CD4-positive, CD25-positive, alpha-beta regulatory T cell (primary cell): ENCODE measurements around the gene ZNF710. TPM values are rescaled to one million over a fixed set of nuclear protein-coding genes. Genes with fewer than 3 reads are reported as not detected.
"Not testable (repeated sequence)": the region's sequence is repeated elsewhere in the genome, so short reads cannot be mapped to it uniquely, and the experiment has no call there.

Experiments
- ATAC-seq, 2 donors: fragments of 150-1000 bp; cut with Tn5 transposase; one replicate each; pipeline ENCODE4 v1.10.0; 2021; ENCODE audit warnings: low read depth in 2 of 2, moderate number of reproducible peaks in 2 of 2, moderate library complexity in 1 of 2
- DNase-seq, 3 donors: peaks; one replicate each; pipeline versions ENCODE4 v3.0.0 to v3.0.0-alpha.2; 2012 to 2022; ENCODE audit warnings: mixed read lengths in 1 of 3
- H3K27ac ChIP-seq: one replicate; pipeline ENCODE4 v1.7.0; 2013; ENCODE audit warnings: mild to moderate bottlenecking, low read length; ENCODE audit not compliant: insufficient read depth, poor library complexity, severe bottlenecking
- H3K27me3 ChIP-seq: one replicate; pipeline ENCODE4 v1.7.0; 2013; ENCODE audit warnings: low read length; ENCODE audit not compliant: control insufficient read depth, insufficient read depth
- H3K36me3 ChIP-seq: one replicate; pipeline ENCODE4 v1.7.0; 2013; ENCODE audit warnings: mild to moderate bottlenecking, low read length, moderate library complexity; ENCODE audit not compliant: control insufficient read depth, insufficient read depth
- H3K4me1 ChIP-seq: 2 replicates; pipeline ENCODE4 v1.7.0; 2013; ENCODE audit warnings: mild to moderate bottlenecking, low read length; ENCODE audit not compliant: insufficient read depth, control insufficient read depth, poor library complexity, severe bottlenecking
- H3K4me3 ChIP-seq: one replicate; pipeline ENCODE4 v1.7.0; 2013; ENCODE audit warnings: low read depth, mild to moderate bottlenecking, low read length, moderate library complexity
- H3K9me3 ChIP-seq, 2 experiments: 1 replicate in 1 of 2; 2 replicates in 1 of 2; pipeline ENCODE4 v1.7.0; 2013; ENCODE audit warnings: low read length in 2 of 2, mild to moderate bottlenecking in 1 of 2, moderate library complexity in 1 of 2; ENCODE audit not compliant: control insufficient read depth in 2 of 2
- H3K27ac Mint-ChIP-seq, 3 donors: one replicate each; pipeline ENCODE4 v1.8.0; 2020 to 2022; ENCODE audit warnings: mild to moderate bottlenecking in 3 of 3, mixed read lengths in 3 of 3, moderate library complexity in 2 of 3
- H3K27me3 Mint-ChIP-seq: one replicate; pipeline ENCODE4 v1.8.0; 2022; ENCODE audit warnings: mild to moderate bottlenecking, mixed read lengths
- H3K36me3 Mint-ChIP-seq: one replicate; pipeline ENCODE4 v1.8.0; 2020; ENCODE audit warnings: mixed read lengths
- H3K4me1 Mint-ChIP-seq, 4 donors: one replicate each; pipeline ENCODE4 v1.8.0; 2020 to 2022; ENCODE audit warnings: mixed read lengths in 4 of 4, mild to moderate bottlenecking in 1 of 4
- H3K4me3 Mint-ChIP-seq, 4 donors: one replicate each; pipeline ENCODE4 v1.8.0; 2020 to 2022; ENCODE audit warnings: mild to moderate bottlenecking in 4 of 4, mixed read lengths in 4 of 4, moderate library complexity in 3 of 4
- H3K9me3 Mint-ChIP-seq, 7 donors: one replicate each; pipeline ENCODE4 v1.8.0; 2020 to 2022; ENCODE audit warnings: mixed read lengths in 7 of 7, mild to moderate bottlenecking in 3 of 7, moderate library complexity in 2 of 7
- polyA plus RNA-seq, 4 donors: library from polyadenylated mRNA; unstranded; fragments of 300-500 nt; fragmentation: Illumina TruSeq; gene quantifications; one replicate each; pipeline ENCODE4 v1.2.3, GENCODE V29; 2021
- total RNA-seq: library from RNA; stranded (reverse); gene quantifications from one replicate; pipeline ENCODE4 v1.2.3, GENCODE V29; 2022

Gene ZNF710
- total and polyA plus RNA-seq, 5 donors from 2014 or later = 0.88 to 16.3 (median 2.1) TPM

DNA sequence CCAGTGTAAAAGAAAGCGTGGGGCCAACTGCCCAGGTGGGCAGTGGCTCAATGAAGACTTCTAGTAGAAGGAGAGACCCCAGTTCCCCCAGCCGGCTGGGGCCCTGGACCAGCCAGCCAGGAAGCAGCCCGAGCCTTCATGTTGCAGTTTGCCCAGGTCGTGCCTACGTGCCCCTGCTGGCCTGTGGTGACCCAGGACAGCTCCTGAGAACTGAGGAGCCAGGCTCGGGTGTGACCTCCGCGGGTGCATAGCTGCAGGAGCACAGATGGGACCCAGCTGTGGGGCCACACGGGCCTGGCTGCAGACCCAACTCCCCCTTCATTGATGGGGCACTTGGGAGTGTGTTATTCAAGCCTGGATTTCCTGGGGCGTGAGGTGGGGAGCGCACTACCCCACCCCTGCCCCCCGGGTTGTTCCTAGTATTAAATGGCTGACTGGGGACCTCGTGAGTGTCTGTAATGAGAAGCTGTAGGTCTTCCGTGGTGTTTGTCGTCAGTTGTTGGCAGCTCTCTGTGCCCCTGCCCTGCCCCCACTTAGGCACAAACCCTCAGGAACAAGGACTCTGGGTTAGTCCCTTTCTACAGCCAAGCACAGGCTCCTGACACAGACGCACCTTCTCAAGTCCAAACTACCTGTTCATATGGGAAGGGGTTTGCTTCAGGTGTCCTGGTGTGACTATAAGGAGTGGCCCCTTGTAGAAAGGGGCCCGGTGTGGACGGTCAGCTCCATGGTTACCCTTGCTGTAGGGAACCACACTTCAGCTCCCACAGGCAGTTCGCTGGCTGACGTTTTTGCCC, 62.0 kb downstream of the ZNF710 start:
- peak overlapping the region in 2 of 4 donors; percentile 77 to 84 for H3K4me3 Mint-ChIP-seq
- H3K27ac ChIP-seq = peak overlapping the region; percentile 82
- peaks cover 43% of the 10 kb centered on the region for H3K4me1 ChIP-seq
- H3K4me3 ChIP-seq = no peak overlapping the region
- H3K36me3 Mint-ChIP-seq = no peaks in the 10 kb centered on the region
- peaks cover 0 to 3% (median 0%) of the 10 kb centered on the region in 7 donors for H3K9me3 Mint-ChIP-seq
- H3K9me3 ChIP-seq = no peaks in the 10 kb centered on the region
- no peaks in the 10 kb centered on the region for H3K27me3 ChIP-seq
- H3K36me3 ChIP-seq = peaks cover 2% of the 10 kb centered on the region
- H3K27ac Mint-ChIP-seq = peak overlapping the region; percentile 95 to 98 (median 95)
- H3K4me1 Mint-ChIP-seq = peaks cover 0 to 56% (median 26%) of the 10 kb centered on the region in 4 donors
- DNase-seq = no peak
- no peaks in the 10 kb centered on the region for H3K27me3 Mint-ChIP-seq
- ATAC-seq = no peak

DNA sequence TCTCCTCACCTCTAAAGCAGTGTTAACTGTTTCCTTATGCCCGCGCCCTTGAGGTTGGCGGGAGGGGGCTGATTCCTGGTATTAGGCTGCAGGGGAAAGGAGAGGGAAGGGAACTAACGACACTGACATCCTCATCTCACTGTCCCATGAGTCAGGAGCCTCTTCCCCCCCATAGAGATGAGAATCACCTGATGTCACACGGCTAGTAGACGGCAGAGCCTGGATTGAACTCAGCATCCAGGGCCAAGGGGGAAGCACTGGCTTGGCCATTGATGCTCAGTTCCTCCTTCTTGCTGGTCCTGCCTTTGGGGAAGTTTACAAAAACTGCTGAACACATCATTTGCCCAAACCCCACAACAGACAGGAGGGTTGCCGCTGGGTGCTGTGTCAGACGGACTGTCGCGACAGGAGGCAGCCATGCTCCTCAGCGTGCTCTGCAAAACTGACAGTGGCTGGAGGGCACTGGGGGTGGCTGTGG, 62.7 kb downstream of the ZNF710 start:
- DNase-seq = no peak
- Mint-ChIP-seq H3K4me3 (peak overlapping the region in 2 of 4 donors; percentile 43 to 84), H3K27me3 (no peaks in the 10 kb centered on the region), H3K4me1 (peaks cover 0 to 49% (median 23%) of the 10 kb centered on the region in 4 donors), H3K36me3 (no peaks in the 10 kb centered on the region), H3K9me3 (peaks cover 0 to 3% (median 0%) of the 10 kb centered on the region in 7 donors), H3K27ac (peak overlapping the region; percentile 91 to 98 (median 95))
- H3K36me3 ChIP-seq = peaks cover 6% of the 10 kb centered on the region
- no peak for ATAC-seq
- H3K4me1 ChIP-seq = peaks cover 42% of the 10 kb centered on the region
- H3K9me3 ChIP-seq = no peaks in the 10 kb centered on the region
- peak overlapping the region; percentile 82 for H3K27ac ChIP-seq
- no peaks in the 10 kb centered on the region for H3K27me3 ChIP-seq
- no peak overlapping the region for H3K4me3 ChIP-seq

DNA sequence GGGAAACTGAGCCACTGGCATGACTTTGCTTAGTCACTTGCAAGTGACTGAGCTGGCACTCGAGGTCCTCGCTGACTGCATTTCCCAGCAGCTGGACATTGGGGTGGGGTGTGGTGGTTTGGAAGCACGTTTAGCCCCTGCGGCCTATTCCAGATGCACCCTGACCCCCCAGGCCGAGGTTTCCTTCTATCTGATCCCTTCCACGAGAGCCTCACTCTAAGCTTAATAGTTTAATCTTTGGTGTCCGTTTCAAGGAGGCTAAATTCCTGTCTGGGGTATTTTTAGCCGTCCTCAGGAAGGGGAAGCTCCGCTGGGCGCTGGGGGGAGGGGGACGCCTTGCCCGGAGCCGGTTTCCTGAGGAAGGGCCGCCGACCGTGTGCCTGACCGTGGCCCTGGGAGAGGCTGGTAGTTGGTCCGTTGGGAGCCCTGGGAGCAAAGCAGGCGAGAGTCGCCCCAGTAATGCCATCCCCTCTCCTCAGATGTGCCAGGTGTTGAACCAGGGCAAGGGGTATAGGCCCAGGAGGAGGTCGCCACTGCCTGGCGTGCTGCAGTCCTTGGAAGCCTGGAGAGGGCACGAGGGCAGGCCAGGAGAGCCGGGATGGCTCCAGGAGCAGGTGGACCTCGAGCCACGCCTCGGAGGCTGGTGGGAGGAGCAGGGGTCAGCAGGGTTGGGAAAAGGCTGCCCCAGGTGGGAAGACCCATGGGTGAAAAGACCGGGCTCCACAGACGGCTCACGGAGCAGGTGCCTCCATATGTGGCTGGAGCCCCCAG, 64.0 kb downstream of the ZNF710 start:
- no peak overlapping the region for H3K27ac Mint-ChIP-seq
- no peaks in the 10 kb centered on the region for H3K27me3 Mint-ChIP-seq
- no peak for DNase-seq
- no peak for ATAC-seq
- no peaks in the 10 kb centered on the region for H3K27me3 ChIP-seq
- H3K9me3 Mint-ChIP-seq = no peaks in the 10 kb centered on the region
- H3K27ac ChIP-seq = no peak overlapping the region
- peaks cover 5% of the 10 kb centered on the region for H3K36me3 Mint-ChIP-seq
- no peaks in the 10 kb centered on the region for H3K9me3 ChIP-seq
- H3K36me3 ChIP-seq = peaks cover 8% of the 10 kb centered on the region
- peaks cover 31% of the 10 kb centered on the region for H3K4me1 ChIP-seq
- H3K4me3 Mint-ChIP-seq = peak overlapping the region in 1 of 4 donors; percentile 47
- peaks cover 0 to 41% (median 15%) of the 10 kb centered on the region in 4 donors for H3K4me1 Mint-ChIP-seq
- H3K4me3 ChIP-seq = no peak overlapping the region

DNA sequence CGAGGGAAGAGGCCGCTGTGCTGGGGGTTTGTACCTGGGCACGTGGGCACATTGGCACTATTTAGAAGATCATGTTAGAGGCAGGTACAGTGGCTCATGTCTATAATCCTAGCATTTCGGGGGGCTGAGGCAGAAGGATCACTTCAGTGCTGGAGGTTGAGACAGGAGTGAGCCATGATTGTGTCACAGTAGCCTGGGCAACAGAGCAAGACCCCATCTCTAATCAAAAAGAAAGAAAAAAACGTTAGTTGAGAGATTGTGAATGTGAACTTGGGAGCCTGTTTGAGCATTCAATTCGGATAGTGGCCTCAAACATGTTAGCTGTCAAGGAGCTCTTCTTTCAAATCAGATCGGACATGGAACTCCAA, 64.5 kb downstream of the ZNF710 start:
- Mint-ChIP-seq H3K36me3 (peaks cover 5% of the 10 kb centered on the region), H3K27me3 (no peaks in the 10 kb centered on the region), H3K4me3 (peak overlapping the region in 1 of 4 donors; percentile 47), H3K9me3 (no peaks in the 10 kb centered on the region), H3K27ac (no peak overlapping the region), H3K4me1 (peaks cover 0 to 38% (median 12%) of the 10 kb centered on the region in 4 donors)
- DNase-seq = no peak
- Histone ChIP-seq H3K27ac (no peak overlapping the region), H3K4me3 (no peak overlapping the region), H3K4me1 (peaks cover 25% of the 10 kb centered on the region), H3K9me3 (no peaks in the 10 kb centered on the region), H3K27me3 (no peaks in the 10 kb centered on the region), H3K36me3 (peaks cover 8% of the 10 kb centered on the region)
- ATAC-seq = no peak

DNA sequence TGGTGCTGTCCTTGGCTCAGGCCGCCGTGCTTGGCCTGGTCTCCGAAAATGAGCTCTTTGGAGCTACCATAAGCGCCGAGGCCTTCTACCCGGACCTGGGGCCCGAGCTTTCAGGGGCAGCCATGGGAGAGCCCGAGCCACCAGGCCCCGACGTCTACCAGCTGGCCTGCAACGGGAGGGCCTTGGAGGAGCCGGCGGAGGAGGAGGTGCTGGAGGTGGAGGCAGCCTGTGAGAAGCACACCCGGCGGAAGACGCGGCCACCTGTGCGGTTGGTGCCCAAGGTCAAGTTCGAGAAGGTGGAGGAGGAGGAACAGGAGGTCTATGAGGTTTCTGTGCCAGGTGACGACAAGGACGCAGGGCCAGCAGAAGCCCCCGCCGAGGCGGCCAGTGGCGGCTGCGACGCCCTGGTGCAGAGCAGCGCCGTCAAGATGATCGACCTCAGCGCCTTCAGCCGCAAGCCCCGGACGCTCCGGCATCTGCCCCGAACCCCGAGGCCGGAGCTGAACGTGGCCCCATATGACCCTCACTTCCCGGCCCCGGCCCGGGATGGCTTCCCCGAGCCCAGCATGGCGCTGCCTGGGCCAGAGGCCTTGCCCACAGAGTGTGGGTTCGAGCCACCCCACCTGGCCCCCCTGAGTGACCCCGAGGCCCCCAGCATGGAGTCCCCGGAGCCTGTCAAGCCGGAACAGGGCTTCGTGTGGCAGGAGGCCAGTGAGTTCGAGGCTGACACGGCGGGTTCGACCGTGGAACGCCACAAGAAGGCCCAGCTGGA, 66.2 kb downstream of the ZNF710 start:
- peaks cover 5% of the 10 kb centered on the region for H3K36me3 Mint-ChIP-seq
- Histone ChIP-seq H3K27ac (no peak overlapping the region), H3K27me3 (no peaks in the 10 kb centered on the region), H3K4me1 (peaks cover 8% of the 10 kb centered on the region), H3K9me3 (no peaks in the 10 kb centered on the region), H3K4me3 (no peak overlapping the region), H3K36me3 (peaks cover 8% of the 10 kb centered on the region)
- no peaks in the 10 kb centered on the region for H3K9me3 Mint-ChIP-seq
- H3K27ac Mint-ChIP-seq = no peak overlapping the region
- H3K27me3 Mint-ChIP-seq = no peaks in the 10 kb centered on the region
- H3K4me3 Mint-ChIP-seq = no peak overlapping the region
- ATAC-seq (no peak), DNase-seq (no peak)
- H3K4me1 Mint-ChIP-seq = peaks cover 0 to 29% (median 15%) of the 10 kb centered on the region in 4 donors

DNA sequence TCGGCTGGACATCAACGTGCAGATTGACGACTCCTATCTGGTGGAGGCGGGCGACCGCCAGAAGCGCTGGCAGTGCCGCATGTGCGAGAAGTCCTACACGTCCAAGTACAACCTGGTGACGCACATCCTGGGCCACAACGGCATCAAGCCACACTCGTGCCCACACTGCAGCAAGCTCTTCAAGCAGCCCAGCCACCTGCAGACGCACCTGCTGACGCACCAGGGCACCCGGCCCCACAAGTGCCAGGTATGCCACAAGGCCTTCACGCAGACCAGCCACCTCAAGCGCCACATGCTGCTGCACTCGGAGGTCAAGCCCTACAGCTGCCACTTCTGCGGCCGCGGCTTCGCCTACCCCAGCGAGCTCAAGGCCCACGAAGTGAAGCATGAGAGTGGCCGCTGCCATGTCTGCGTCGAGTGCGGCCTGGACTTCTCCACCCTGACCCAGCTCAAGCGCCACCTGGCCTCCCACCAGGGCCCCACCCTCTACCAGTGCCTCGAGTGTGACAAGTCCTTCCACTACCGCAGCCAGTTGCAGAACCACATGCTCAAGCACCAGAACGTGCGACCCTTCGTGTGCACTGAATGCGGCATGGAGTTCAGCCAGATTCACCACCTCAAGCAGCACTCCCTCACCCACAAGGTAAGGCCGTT, 67.0 kb downstream of the ZNF710 start:
- no peak for ATAC-seq
- H3K4me3 Mint-ChIP-seq = no peak overlapping the region
- H3K4me1 ChIP-seq = peaks cover under 1% of the 10 kb centered on the region
- H3K36me3 ChIP-seq = peaks cover 8% of the 10 kb centered on the region
- no peaks in the 10 kb centered on the region for H3K9me3 Mint-ChIP-seq
- H3K27ac Mint-ChIP-seq = no peak overlapping the region
- no peak overlapping the region for H3K27ac ChIP-seq
- no peaks in the 10 kb centered on the region for H3K27me3 Mint-ChIP-seq
- H3K4me1 Mint-ChIP-seq = peaks cover 0 to 24% (median 10%) of the 10 kb centered on the region in 4 donors
- H3K9me3 ChIP-seq = no peaks in the 10 kb centered on the region
- H3K36me3 Mint-ChIP-seq = peaks cover 5% of the 10 kb centered on the region
- H3K27me3 ChIP-seq = no peaks in the 10 kb centered on the region
- DNase-seq = no peak
- no peak overlapping the region for H3K4me3 ChIP-seq

DNA sequence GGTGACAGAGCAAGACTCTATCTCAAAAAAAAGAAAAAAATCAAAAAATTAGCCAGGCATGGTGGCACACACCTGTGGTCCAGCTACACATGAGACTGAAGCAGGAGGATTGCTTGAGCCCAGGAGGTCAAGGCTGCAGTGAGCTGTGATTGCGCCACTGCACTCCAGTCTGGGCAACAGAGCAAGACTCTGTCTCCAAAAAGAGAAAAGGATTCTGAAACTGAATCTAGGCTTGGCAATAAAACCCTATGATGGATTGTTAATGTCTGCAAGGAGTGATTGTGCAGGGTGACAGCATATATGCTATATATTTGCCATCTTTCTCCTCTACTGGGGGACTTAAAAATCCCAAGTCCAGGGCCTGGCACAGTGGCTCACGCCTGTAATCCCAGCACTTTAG, 69.5 kb downstream of the ZNF710 start:
- H3K27me3 ChIP-seq, H3K4me3 Mint-ChIP-seq, H3K36me3 Mint-ChIP-seq, H3K4me1 ChIP-seq, H3K27me3 Mint-ChIP-seq, H3K27ac ChIP-seq, H3K9me3 ChIP-seq, ATAC-seq, H3K9me3 Mint-ChIP-seq, DNase-seq, H3K4me3 ChIP-seq: not testable (repeated sequence)
- H3K36me3 ChIP-seq = peaks cover 13% of the 10 kb centered on the region
- peaks cover 0 to 14% (median 9%) of the 10 kb centered on the region in 4 donors for H3K4me1 Mint-ChIP-seq
- H3K27ac Mint-ChIP-seq = peak overlapping the region in 1 of 3 donors; percentile 63
